ENCODE measurements around the gene TP73. TPM values are rescaled to one million over a fixed set of nuclear protein-coding genes. Genes with fewer than 3 reads are reported as not detected.

Gene TP73
- total RNA-seq, 1 donor from 2014 or later = not detected

DNA sequence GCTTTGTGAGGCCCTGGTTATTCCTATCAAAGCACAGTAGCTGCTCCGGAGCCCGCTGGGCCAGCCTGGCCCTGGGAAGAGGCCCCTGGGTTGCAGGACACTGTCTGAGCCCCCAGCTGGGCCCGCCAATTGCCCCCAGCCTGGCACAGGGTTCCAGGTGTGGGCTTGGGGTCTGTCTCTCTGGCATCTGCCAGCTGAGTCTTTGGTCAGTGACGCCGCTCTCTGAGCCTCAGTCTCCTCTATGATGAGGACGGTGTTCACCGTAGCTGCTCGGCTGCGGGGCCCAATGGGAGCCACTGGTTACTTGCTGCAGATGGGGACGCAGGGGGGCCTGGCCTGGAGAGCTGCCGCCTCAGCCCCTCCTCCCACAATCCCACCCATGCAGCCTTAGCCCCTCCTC lies 41.0 kb downstream of the TP73 start:
- Mint-ChIP-seq H3K9me3 (ENCODE audit: unreplicated experiment) (no peaks in the 10 kb centered on the region), H3K36me3 (ENCODE audit: low read depth, unreplicated experiment) (no peaks in the 10 kb centered on the region), H3K4me1 (ENCODE audit: unreplicated experiment) (peaks cover 7% of the 10 kb centered on the region), H3K27ac (ENCODE audit: unreplicated experiment) (no peak overlapping the region), H3K27me3 (ENCODE audit: unreplicated experiment) (peaks cover 21% of the 10 kb centered on the region), H3K4me3 (ENCODE audit: unreplicated experiment) (peak overlapping the region; percentile 8)
- TF ChIP-seq, protein P1, sequence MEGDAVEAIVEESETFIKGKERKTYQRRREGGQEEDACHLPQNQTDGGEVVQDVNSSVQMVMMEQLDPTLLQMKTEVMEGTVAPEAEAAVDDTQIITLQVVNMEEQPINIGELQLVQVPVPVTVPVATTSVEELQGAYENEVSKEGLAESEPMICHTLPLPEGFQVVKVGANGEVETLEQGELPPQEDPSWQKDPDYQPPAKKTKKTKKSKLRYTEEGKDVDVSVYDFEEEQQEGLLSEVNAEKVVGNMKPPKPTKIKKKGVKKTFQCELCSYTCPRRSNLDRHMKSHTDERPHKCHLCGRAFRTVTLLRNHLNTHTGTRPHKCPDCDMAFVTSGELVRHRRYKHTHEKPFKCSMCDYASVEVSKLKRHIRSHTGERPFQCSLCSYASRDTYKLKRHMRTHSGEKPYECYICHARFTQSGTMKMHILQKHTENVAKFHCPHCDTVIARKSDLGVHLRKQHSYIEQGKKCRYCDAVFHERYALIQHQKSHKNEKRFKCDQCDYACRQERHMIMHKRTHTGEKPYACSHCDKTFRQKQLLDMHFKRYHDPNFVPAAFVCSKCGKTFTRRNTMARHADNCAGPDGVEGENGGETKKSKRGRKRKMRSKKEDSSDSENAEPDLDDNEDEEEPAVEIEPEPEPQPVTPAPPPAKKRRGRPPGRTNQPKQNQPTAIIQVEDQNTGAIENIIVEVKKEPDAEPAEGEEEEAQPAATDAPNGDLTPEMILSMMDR (IDR thresholded peaks at IDR 0.05; ENCODE audit: unreplicated experiment) = no peak
- no peak for DNase-seq (ENCODE audit: low spot score)

DNA sequence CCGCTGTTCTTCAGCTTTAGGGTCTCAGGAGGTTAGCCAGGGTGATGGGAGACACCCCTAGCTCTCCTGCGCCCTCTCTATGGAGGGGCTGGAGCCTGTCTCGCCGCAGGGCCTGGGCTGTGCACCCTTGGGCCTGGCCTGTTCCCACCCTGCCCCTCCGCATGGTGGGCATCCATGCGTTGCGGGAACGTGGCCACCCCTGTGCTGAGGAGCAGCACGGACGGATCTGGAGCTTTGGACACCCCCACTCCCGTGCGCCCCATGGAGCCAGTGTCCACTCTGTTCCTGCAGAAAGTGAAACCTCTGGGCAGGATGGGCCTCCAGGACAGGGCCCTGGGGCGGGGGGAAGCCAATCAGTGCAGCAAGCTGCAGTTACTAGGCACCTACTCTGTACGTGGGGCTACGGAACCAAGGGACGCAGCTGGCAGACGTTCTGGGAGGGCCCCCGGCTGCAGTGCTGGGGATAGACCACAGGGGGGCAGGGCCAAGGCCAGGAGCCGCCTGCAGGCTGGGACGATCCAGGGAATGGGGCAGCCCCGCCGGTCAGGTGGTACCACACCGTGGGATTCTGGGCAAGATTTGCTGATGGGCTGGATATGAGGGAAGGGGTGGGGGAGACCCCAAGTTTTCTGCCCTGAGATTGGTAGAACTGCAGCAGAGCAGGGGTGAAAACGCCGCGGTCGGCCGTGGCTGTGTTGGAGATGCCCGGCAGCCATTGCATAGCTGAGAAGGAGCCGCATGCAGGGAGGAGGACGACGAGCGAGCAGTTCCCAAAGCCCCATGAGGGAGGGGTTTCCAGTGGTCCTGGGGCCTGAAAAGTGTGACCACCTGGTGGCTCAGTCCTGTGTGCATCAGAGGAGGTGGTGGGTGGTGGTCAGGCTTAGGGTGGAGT lies 43.3 kb downstream of the TP73 start:
- H3K4me3 Mint-ChIP-seq (ENCODE audit: unreplicated experiment) = no peak overlapping the region

DNA sequence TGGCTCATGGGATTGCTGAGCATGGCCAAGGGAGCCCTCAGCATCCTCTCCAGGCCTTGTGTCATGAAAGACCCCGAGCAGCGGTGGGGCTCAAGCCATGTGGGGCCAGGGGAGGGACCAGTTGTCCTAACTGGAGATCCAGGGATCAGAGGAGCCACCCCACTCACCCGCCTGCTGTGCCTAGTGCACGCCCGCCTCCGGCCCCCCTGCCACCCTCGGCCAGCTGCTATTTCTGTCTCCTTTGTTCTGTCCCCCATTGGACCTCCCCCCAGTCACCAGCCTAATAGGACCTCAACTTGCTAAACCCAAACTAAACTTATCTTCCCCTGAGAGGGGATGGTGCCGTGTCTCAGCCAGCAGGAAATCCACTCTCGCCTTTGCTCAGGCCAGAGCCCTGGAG lies 44.4 kb downstream of the TP73 start:
- Mint-ChIP-seq H3K4me1 (ENCODE audit: unreplicated experiment) (no peaks in the 10 kb centered on the region), H3K27ac (ENCODE audit: unreplicated experiment) (no peak overlapping the region)

More for the DNA sequence above, 43.3 kb downstream of the TP73 start:
- TF ChIP-seq, protein P1 (IDR thresholded peaks at IDR 0.05; ENCODE audit: unreplicated experiment) = peak; percentile 77
- Mint-ChIP-seq H3K27ac (ENCODE audit: unreplicated experiment) (no peak overlapping the region), H3K4me1 (ENCODE audit: unreplicated experiment) (no peaks in the 10 kb centered on the region), H3K36me3 (ENCODE audit: low read depth, unreplicated experiment) (no peaks in the 10 kb centered on the region), H3K27me3 (ENCODE audit: unreplicated experiment) (peaks cover 21% of the 10 kb centered on the region), H3K9me3 (ENCODE audit: unreplicated experiment) (no peaks in the 10 kb centered on the region)
- DNase-seq (ENCODE audit: low spot score) = peak; percentile 83

DNA sequence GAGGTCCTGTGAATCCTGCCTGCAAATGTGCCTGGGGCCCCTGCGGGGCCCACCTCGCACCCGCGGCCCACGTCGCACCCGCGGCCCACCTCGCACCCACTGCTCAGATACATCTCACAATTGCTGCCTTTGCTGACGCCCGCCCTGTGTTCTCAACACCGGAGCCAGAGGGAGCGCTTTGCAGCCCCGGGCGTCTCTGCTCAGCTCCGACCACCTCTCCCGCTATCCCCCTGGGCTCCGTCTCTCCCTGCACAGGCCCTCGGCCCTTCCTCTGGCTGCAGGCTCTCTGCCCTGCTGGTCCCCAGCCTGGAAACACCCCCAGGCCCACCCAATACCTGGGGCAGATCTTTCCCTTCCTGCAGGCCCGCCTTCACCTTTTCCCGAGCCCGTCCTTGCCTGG lies 44.8 kb downstream of the TP73 start:
- TF ChIP-seq, protein P1 (IDR thresholded peaks at IDR 0.05; ENCODE audit: unreplicated experiment) = no peak
- no peak for DNase-seq (ENCODE audit: low spot score)
- Mint-ChIP-seq H3K36me3 (ENCODE audit: low read depth, unreplicated experiment) (no peaks in the 10 kb centered on the region), H3K27ac (ENCODE audit: unreplicated experiment) (no peak overlapping the region), H3K4me1 (ENCODE audit: unreplicated experiment) (no peaks in the 10 kb centered on the region), H3K9me3 (ENCODE audit: unreplicated experiment) (no peaks in the 10 kb centered on the region), H3K27me3 (ENCODE audit: unreplicated experiment) (peaks cover 15% of the 10 kb centered on the region), H3K4me3 (ENCODE audit: unreplicated experiment) (no peak overlapping the region)

More for the DNA sequence above, 44.4 kb downstream of the TP73 start:
- DNase-seq (ENCODE audit: low spot score) = no peak
- H3K27me3 Mint-ChIP-seq (ENCODE audit: unreplicated experiment) = peaks cover 17% of the 10 kb centered on the region
- no peak overlapping the region for H3K4me3 Mint-ChIP-seq (ENCODE audit: unreplicated experiment)
- no peaks in the 10 kb centered on the region for H3K36me3 Mint-ChIP-seq (ENCODE audit: low read depth, unreplicated experiment)
- H3K9me3 Mint-ChIP-seq (ENCODE audit: unreplicated experiment) = no peaks in the 10 kb centered on the region
- TF ChIP-seq, protein P1 (IDR thresholded peaks at IDR 0.05; ENCODE audit: unreplicated experiment) = no peak

DNA sequence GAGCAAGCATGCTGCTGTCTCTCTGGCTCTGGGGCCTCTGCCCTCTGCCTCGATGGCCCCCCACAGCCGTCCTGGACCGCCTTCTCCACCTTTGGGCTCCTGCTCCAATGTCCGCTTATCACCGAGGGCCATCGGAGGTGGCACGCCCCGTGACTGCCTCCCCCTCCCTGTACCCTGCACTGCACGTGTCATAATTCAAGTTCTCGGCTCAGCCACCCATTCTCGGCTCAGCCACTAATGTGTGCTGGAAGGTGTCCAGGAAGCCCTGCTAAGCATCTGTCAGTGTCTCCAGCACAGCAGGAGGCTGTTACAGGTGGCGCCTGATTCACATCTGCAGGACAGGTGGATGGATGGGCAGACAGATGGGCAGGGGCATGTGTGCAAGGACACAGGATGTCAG lies 45.5 kb downstream of the TP73 start:
- TF ChIP-seq, protein P1 (IDR thresholded peaks at IDR 0.05; ENCODE audit: unreplicated experiment) = no peak

More for the DNA sequence above, 45.5 kb downstream of the TP73 start:
- DNase-seq (ENCODE audit: low spot score) = no peak
- Mint-ChIP-seq H3K4me3 (ENCODE audit: unreplicated experiment) (no peak overlapping the region), H3K27ac (ENCODE audit: unreplicated experiment) (no peak overlapping the region), H3K9me3 (ENCODE audit: unreplicated experiment) (no peaks in the 10 kb centered on the region), H3K4me1 (ENCODE audit: unreplicated experiment) (no peaks in the 10 kb centered on the region), H3K27me3 (ENCODE audit: unreplicated experiment) (peaks cover 15% of the 10 kb centered on the region), H3K36me3 (ENCODE audit: low read depth, unreplicated experiment) (no peaks in the 10 kb centered on the region)

All from endothelial cell (in vitro differentiated cells).